IMR-90 (cell line): ENCODE results near the gene DOCK10. TPM values are rescaled to one million over a fixed set of nuclear protein-coding genes. Genes with fewer than 3 reads are reported as not detected.

Experiments used
- ATAC-seq: fragments of 200-7000 bp; cut with Tn5 transposase; 2 replicates; pipeline ENCODE4 v1.9.1; 2020; ENCODE audit warnings: low read depth, mild to moderate bottlenecking, moderate library complexity
- BruUV-seq: library from RNA; stranded (reverse); fragments of 400-500 nt; replicated peaks from 2 replicates; lab custom pipeline; 2021; lab: Mats Ljungman, UMichigan
- CTCF ChIA-PET: fragments of 300-600 bp; formaldehyde crosslinking; extraction: SDS; loops from one replicate; lab custom pipeline; 2021; ENCODE audit warnings: antibody characterized with exemption; lab: Yijun Ruan, JAX
- POLR2A ChIA-PET: fragments of 300-600 bp; sonication (Branson Sonifier 250); formaldehyde crosslinking; loops from one replicate; lab custom pipeline; 2022; ENCODE audit warnings: antibody characterized with exemption; ENCODE audit not compliant: unreplicated experiment; lab: Charles Lee
- DNase-seq: peaks from one replicate; pipeline ENCODE4 v3.0.0; 2013
- H2AFZ ChIP-seq: replicated peaks from 2 replicates; pipeline ENCODE3; 2013; ENCODE audit warnings: low read length, mild to moderate bottlenecking; ENCODE audit not compliant: poor library complexity
- H2AK5ac ChIP-seq: 2 replicates; pipeline ENCODE4 v1.6.1; 2013; ENCODE audit warnings: low read depth, low read length, inconsistent platforms
- H2AK9ac ChIP-seq: replicated peaks from 2 replicates; pipeline ENCODE3; 2013; ENCODE audit warnings: mild to moderate bottlenecking, low read depth, low read length, moderate library complexity; ENCODE audit not compliant: poor library complexity
- H2BK120ac ChIP-seq: 2 replicates; pipeline ENCODE4 v1.6.1; 2013; ENCODE audit warnings: low read depth, low read length, inconsistent platforms
- H2BK15ac ChIP-seq: 3 replicates; pipeline ENCODE4 v1.6.1; 2013; ENCODE audit warnings: low read depth, low read length, inconsistent platforms
- H2BK20ac ChIP-seq: 2 replicates; pipeline ENCODE4 v1.6.1; 2013; ENCODE audit warnings: low read depth, mild to moderate bottlenecking, inconsistent platforms, low read length, moderate library complexity
- H2BK5ac ChIP-seq: 2 replicates; pipeline ENCODE4 v1.6.1; 2013; ENCODE audit warnings: mild to moderate bottlenecking, low read depth, low read length, inconsistent platforms; ENCODE audit not compliant: poor library complexity, severe bottlenecking
- H3K14ac ChIP-seq: replicated peaks from 2 replicates; pipeline ENCODE4 v1.6.1; 2013; ENCODE audit warnings: low read depth, low read length, inconsistent platforms
- H3K18ac ChIP-seq: 2 replicates; pipeline ENCODE4 v1.6.1; 2013; ENCODE audit warnings: low read depth, low read length, control low read depth
- H3K23ac ChIP-seq: 2 replicates; pipeline ENCODE4 v1.6.1; 2013; ENCODE audit warnings: low read depth, low read length, inconsistent platforms
- H3K27ac ChIP-seq: 2 replicates; pipeline ENCODE4 v1.5.1; 2013; ENCODE audit warnings: mild to moderate bottlenecking, control low read depth, low read length; ENCODE audit not compliant: insufficient read depth
- H3K27me3 ChIP-seq: 2 replicates; pipeline ENCODE4 v1.6.1; 2013; ENCODE audit warnings: low read length; ENCODE audit not compliant: control insufficient read depth, insufficient read depth
- H3K36me3 ChIP-seq: 2 replicates; pipeline ENCODE4 v1.6.1; 2013; ENCODE audit warnings: low read length, mixed read lengths; ENCODE audit not compliant: control insufficient read depth, insufficient read depth
- H3K4ac ChIP-seq: 2 replicates; pipeline ENCODE4 v1.6.1; 2013; ENCODE audit warnings: low read depth, low read length, inconsistent platforms
- H3K4me1 ChIP-seq: 2 replicates; pipeline ENCODE4 v1.6.1; 2013; ENCODE audit warnings: low read length, mixed read lengths; ENCODE audit not compliant: control insufficient read depth, insufficient read depth
- H3K4me2 ChIP-seq: 2 replicates; pipeline ENCODE4 v1.6.1; 2013; ENCODE audit warnings: low read depth, mild to moderate bottlenecking, control low read depth, low read length, moderate library complexity
- H3K4me3 ChIP-seq: 2 replicates; pipeline ENCODE4 v1.5.1; 2013; ENCODE audit warnings: low read depth, mild to moderate bottlenecking, control low read depth, low read length, moderate library complexity; ENCODE audit not compliant: insufficient read depth
- H3K56ac ChIP-seq: 2 replicates; pipeline ENCODE4 v1.6.1; 2013; ENCODE audit warnings: low read length, inconsistent platforms; ENCODE audit not compliant: insufficient read depth; ENCODE audit errors: extremely low read depth
- H3K79me1 ChIP-seq, 2 experiments: 2 replicates each; pipeline ENCODE4 v1.6.1; 2013; ENCODE audit warnings: low read length in 2 of 2, inconsistent platforms in 1 of 2, low read depth in 1 of 2
- H3K9ac ChIP-seq: 2 replicates; pipeline ENCODE4 v1.6.1; 2013; ENCODE audit warnings: low read depth, low read length, control low read depth
- H3K9me1 ChIP-seq: 2 replicates; pipeline ENCODE4 v1.6.1; 2013; ENCODE audit warnings: low read length, inconsistent platforms; ENCODE audit not compliant: insufficient read depth
- H3K9me3 ChIP-seq: 2 replicates; pipeline ENCODE4 v1.6.1; 2013; ENCODE audit warnings: low read length; ENCODE audit not compliant: control insufficient read depth, insufficient read depth
- H4K20me1 ChIP-seq: 2 replicates; pipeline ENCODE4 v1.6.1; 2013; ENCODE audit warnings: low read length, inconsistent platforms; ENCODE audit not compliant: insufficient read depth
- H4K5ac ChIP-seq: 2 replicates; pipeline ENCODE4 v1.6.1; 2013; ENCODE audit warnings: mild to moderate bottlenecking, low read depth, low read length, control low read depth
- H4K8ac ChIP-seq, 2 experiments: 2 replicates each; pipeline ENCODE4 v1.6.1; 2013; ENCODE audit warnings: low read depth in 2 of 2, low read length in 2 of 2, control low read depth in 1 of 2, inconsistent platforms in 1 of 2
- H4K91ac ChIP-seq: 2 replicates; pipeline ENCODE4 v1.6.1; 2013; ENCODE audit warnings: low read depth, low read length, inconsistent platforms; ENCODE audit not compliant: insufficient read depth
- CEBPB ChIP-seq: IDR thresholded peaks from 2 replicates; pipeline ENCODE4 v1.6.1; 2012; ENCODE audit warnings: low read depth, low read length, improper control_type of control experiment
- MXI1 ChIP-seq: IDR thresholded peaks from 2 replicates; pipeline ENCODE4 v1.6.1; 2012; ENCODE audit warnings: low read depth, mild to moderate bottlenecking, low read length, moderate library complexity, borderline replicate concordance
- WGBS, 2 experiments: methylation state at CpG; one replicate each; pipeline versions ENCODE4 v1.1.5 to v1.1.7; 2013; ENCODE audit warnings: missing lambda C conversion rate in 2 of 2; ENCODE audit not compliant: insufficient read length in 1 of 2; ENCODE audit errors: extremely low coverage in 2 of 2; 5-methylcytosine and 5-hydroxymethylcytosine counted together
- dilution Hi-C: fragments of 300-500 bp; cut with HindIII; formaldehyde crosslinking; loops from one replicate; pipeline ENCODE4 v1.14.3; 2018; ENCODE audit warnings: low sequenced_read_pairs; ENCODE audit not compliant: unreplicated experiment
- in situ Hi-C: fragments of 300-500 bp; cut with MboI; formaldehyde crosslinking; loops from 3 replicates; pipeline ENCODE4 v1.14.3; 2019; ENCODE audit warnings: low sequenced_read_pairs, inconsistent platforms, mixed read lengths
- intact Hi-C: fragments of 100-400 bp; cut with micrococcal nuclease; formaldehyde crosslinking; loops from 2 replicates; pipeline ENCODE4 v1.10.0; 2022
- polyA plus RNA-seq, 3 experiments: library from polyadenylated mRNA; depleted of rRNA; stranded (reverse); fragments of >200 nt; gene quantifications; 2 replicates each; pipeline ENCODE4 v1.2.3, GENCODE V29; 2012; ENCODE audit warnings: low replicate concordance in 1 of 3
- total RNA-seq: library from RNA; depleted of rRNA; stranded (reverse); fragments of >200 nt; gene quantifications from 2 replicates; pipeline ENCODE4 v1.2.3, GENCODE V29; 2012
- TF ChIP-seq, protein P1 (sequence below): conservative IDR thresholded peaks from 2 replicates; pipeline ENCODE4 v1.5.1; 2012; ENCODE audit warnings: mild to moderate bottlenecking, low read depth, low read length, improper control_type of control experiment
- TF ChIP-seq, protein P2 (sequence below): fragments of 150-350 bp; IDR thresholded peaks from 2 replicates; pipeline ENCODE4 v1.6.1; 2017; ENCODE audit warnings: mild to moderate bottlenecking, antibody characterized with exemption, low read length, low read depth
- TF ChIP-seq, protein P3 (sequence below): fragments of 150-350 bp; IDR thresholded peaks from 2 replicates; pipeline ENCODE4 v1.6.1; 2016; ENCODE audit warnings: low read depth, mild to moderate bottlenecking, low read length, moderate library complexity, borderline replicate concordance

Gene DOCK10
- total and polyA plus RNA-seq, 2 of the 4 experiments (the other 2 are of a cell fraction) = 58.6 to 75.3 TPM

DNA sequence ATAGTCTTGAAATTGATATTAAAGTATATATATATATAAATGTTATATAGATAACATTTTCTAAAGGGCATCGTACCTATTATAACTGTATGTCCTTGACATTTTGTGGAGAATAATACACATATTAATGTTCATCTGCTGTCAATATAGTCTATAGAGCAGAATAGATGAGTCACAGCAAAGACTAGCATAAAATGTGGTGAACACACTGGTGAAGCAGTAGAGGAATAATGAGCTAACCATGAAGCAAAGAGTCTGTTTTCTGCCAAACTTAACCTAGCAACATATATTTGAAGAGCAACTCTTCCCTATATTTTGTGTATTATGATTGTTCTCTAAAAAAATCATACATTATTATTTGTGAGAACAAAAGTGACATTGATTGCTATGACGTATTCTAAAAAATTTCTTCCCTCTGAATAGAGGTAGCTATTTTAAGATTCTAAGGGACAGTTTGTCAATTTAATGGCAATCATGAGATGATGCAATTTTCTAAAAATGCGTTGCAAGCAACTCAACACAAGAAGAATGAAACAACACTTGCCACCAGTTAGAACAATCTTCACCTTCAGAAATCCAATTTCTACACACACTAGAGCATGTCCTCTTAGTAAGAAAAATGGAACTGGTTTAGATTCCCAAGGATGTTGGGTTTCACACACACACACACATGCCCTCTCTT is 22.0 kb downstream of the DOCK10 start:
- H3K4ac ChIP-seq = no peak overlapping the region
- H3K23ac ChIP-seq = no peak overlapping the region
- peaks cover 6% of the 10 kb centered on the region; the same call in 1 of the 2 replicates for H3K9me1 ChIP-seq
- no peak overlapping the region for H3K4me3 ChIP-seq
- no peak overlapping the region for H2AK9ac ChIP-seq
- H3K18ac ChIP-seq = no peak overlapping the region
- H2AFZ ChIP-seq = no peak overlapping the region
- BruUV-seq = no TSS peak
- DNase-seq (no peak), ATAC-seq (no peak)
- no peak overlapping the region for H2BK120ac ChIP-seq
- dilution Hi-C loops = no loop called here
- intact Hi-C loops = no loop called here
- no peaks in the 10 kb centered on the region for H4K20me1 ChIP-seq
- H4K91ac ChIP-seq = no peak overlapping the region
- POLR2A ChIA-PET = interaction anchor here (0.6 kb wide), 1 partner anchor 645 kb away, joined by 3 read pairs; no protein-coding TSS in a partner anchor
- H2BK15ac ChIP-seq = no peak overlapping the region
- no peak overlapping the region for H2BK20ac ChIP-seq
- no peak overlapping the region for H3K56ac ChIP-seq
- H3K9ac ChIP-seq = no peak overlapping the region
- no peak overlapping the region for H3K14ac ChIP-seq
- peaks cover 7% of the 10 kb centered on the region for H3K4me1 ChIP-seq
- no peak overlapping the region for H2BK5ac ChIP-seq
- H3K9me3 ChIP-seq = no peaks in the 10 kb centered on the region
- in situ Hi-C loops = loop anchor here (25.0 kb wide), 2 partner anchors 642 to 658 kb away; no protein-coding TSS in a partner anchor
- H3K27ac ChIP-seq = no peak overlapping the region
- H3K79me1 ChIP-seq = peaks cover 38 to 45% of the 10 kb centered on the region in 2 experiments
- CTCF ChIA-PET = no interaction called here
- H3K36me3 ChIP-seq = no peaks in the 10 kb centered on the region
- no peaks in the 10 kb centered on the region for H3K27me3 ChIP-seq
- no peak overlapping the region for H4K5ac ChIP-seq
- TF ChIP-seq, protein P1, sequence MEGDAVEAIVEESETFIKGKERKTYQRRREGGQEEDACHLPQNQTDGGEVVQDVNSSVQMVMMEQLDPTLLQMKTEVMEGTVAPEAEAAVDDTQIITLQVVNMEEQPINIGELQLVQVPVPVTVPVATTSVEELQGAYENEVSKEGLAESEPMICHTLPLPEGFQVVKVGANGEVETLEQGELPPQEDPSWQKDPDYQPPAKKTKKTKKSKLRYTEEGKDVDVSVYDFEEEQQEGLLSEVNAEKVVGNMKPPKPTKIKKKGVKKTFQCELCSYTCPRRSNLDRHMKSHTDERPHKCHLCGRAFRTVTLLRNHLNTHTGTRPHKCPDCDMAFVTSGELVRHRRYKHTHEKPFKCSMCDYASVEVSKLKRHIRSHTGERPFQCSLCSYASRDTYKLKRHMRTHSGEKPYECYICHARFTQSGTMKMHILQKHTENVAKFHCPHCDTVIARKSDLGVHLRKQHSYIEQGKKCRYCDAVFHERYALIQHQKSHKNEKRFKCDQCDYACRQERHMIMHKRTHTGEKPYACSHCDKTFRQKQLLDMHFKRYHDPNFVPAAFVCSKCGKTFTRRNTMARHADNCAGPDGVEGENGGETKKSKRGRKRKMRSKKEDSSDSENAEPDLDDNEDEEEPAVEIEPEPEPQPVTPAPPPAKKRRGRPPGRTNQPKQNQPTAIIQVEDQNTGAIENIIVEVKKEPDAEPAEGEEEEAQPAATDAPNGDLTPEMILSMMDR = no peak
- TF ChIP-seq, protein P2, sequence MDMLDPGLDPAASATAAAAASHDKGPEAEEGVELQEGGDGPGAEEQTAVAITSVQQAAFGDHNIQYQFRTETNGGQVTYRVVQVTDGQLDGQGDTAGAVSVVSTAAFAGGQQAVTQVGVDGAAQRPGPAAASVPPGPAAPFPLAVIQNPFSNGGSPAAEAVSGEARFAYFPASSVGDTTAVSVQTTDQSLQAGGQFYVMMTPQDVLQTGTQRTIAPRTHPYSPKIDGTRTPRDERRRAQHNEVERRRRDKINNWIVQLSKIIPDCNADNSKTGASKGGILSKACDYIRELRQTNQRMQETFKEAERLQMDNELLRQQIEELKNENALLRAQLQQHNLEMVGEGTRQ = no peak
- TF ChIP-seq CEBPB (peak; percentile 56), MXI1 (no peak)
- TF ChIP-seq, protein P3, sequence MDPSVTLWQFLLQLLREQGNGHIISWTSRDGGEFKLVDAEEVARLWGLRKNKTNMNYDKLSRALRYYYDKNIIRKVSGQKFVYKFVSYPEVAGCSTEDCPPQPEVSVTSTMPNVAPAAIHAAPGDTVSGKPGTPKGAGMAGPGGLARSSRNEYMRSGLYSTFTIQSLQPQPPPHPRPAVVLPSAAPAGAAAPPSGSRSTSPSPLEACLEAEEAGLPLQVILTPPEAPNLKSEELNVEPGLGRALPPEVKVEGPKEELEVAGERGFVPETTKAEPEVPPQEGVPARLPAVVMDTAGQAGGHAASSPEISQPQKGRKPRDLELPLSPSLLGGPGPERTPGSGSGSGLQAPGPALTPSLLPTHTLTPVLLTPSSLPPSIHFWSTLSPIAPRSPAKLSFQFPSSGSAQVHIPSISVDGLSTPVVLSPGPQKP = no peak
- H3K4me2 ChIP-seq = no peak overlapping the region
- no peak overlapping the region for H2AK5ac ChIP-seq
- H4K8ac ChIP-seq = no peak overlapping the region
- no CpG with 5 or more reads among the region's 3 CpGs for WGBS, 2 experiments
